Uterus (tissue), 2 donors: ENCODE data around the gene CERS6.

ENCODE experiments used
- CTCF ChIP-seq, 4 experiments: fragments of 200-600 bp in 2 of 4; fragments of 450-650 bp in 2 of 4; sonication (generic) in 2 of 4; IDR thresholded peaks; one replicate each; pipeline ENCODE4 v1.5.1; 2016 to 2019; ENCODE audit warnings: antibody characterized with exemption in 4 of 4, mild to moderate bottlenecking in 2 of 4, moderate library complexity in 1 of 4
- POLR2A ChIP-seq, 2 donors: fragments of 450-650 bp; IDR thresholded peaks; one replicate each; pipeline ENCODE4 v1.6.1; 2016; ENCODE audit warnings: antibody characterized with exemption in 2 of 2, mild to moderate bottlenecking in 1 of 2, moderate library complexity in 1 of 2

- TF ChIP-seq CTCF (IDR thresholded peaks at IDR 0.05) (no peak), POLR2A (IDR thresholded peaks at IDR 0.05) (no peak)
Observed at GRCh38 chr2:168719446-168719845, 263.4 kb downstream of the CERS6 start.
